Esophagus squamous epithelium (tissue), 5 donors: ENCODE measurements around the gene NDC1. TPM values are rescaled to one million over a fixed set of nuclear protein-coding genes. Genes with fewer than 3 reads are reported as not detected.

Experiments used
- DNase-seq: peaks from one replicate; lab custom pipeline; 2025; lab: John Stamatoyannopoulos, UW
- H3K27ac ChIP-seq, 4 donors: fragments of 200-600 bp; sonication (generic); one replicate each; pipeline ENCODE4 v1.5.1; 2016 to 2019; ENCODE audit warnings: mild to moderate bottlenecking in 1 of 4
- H3K27me3 ChIP-seq, 4 donors: fragments of 200-600 bp; sonication (generic); 1 replicate in 3 of 4; 2 replicates in 1 of 4; pipeline versions ENCODE4 v1.5.1 to v1.6.0; 2017 to 2021; ENCODE audit warnings: antibody characterized with exemption in 1 of 4
- H3K36me3 ChIP-seq, 3 donors: fragments of 200-600 bp; sonication (generic); one replicate each; pipeline ENCODE4 v1.5.1; 2016 to 2019
- H3K4me1 ChIP-seq, 3 donors: fragments of 200-600 bp; sonication (generic); one replicate each; pipeline ENCODE4 v1.5.1; 2017 to 2019
- H3K4me3 ChIP-seq, 4 donors: fragments of 200-600 bp; sonication (generic); 1 replicate in 3 of 4; 2 replicates in 1 of 4; pipeline ENCODE4 v1.5.1; 2016 to 2019; ENCODE audit warnings: mild to moderate bottlenecking in 2 of 4, moderate library complexity in 1 of 4
- H3K9me3 ChIP-seq, 3 donors: fragments of 200-600 bp; sonication (generic); one replicate each; pipeline ENCODE4 v1.5.1; 2016 to 2019
- CTCF ChIP-seq, 6 experiments: fragments of 450-650 bp in 4 of 6; fragments of 200-600 bp in 2 of 6; sonication (generic) in 2 of 6; IDR thresholded peaks; one replicate each; pipeline ENCODE4 v1.5.1; 2016 to 2019; ENCODE audit warnings: antibody characterized with exemption in 6 of 6, mild to moderate bottlenecking in 4 of 6, moderate library complexity in 4 of 6
- POLR2A ChIP-seq, 4 donors: fragments of 450-650 bp; IDR thresholded peaks; one replicate each; pipeline ENCODE4 v1.6.1; 2017; ENCODE audit warnings: antibody characterized with exemption in 4 of 4, mild to moderate bottlenecking in 4 of 4, moderate library complexity in 3 of 4
- WGBS, 2 donors: methylation state at CpG; one replicate each; pipeline ENCODE4 v1.1.5; 2018; 5-methylcytosine and 5-hydroxymethylcytosine counted together
- intact Hi-C: fragments of 100-400 bp; cut with DNase I; formaldehyde crosslinking; loops from one replicate; pipeline ENCODE4 v1.15.0; 2022
- total RNA-seq, 4 donors: library from RNA; depleted of rRNA; stranded (reverse); fragments of >200 nt; gene quantifications; one replicate each; pipeline ENCODE4 v1.1.0, GENCODE V29; 2016
- donor health status: DM: yes; HTN: yes; CAD: no.

Gene NDC1
- total RNA-seq, 4 donors from 2014 or later: 7.2 to 29.1 (median 21.0) TPM

GRCh38 chr1:53769184-53769583 is 68.9 kb downstream of the NDC1 start:
- no peak overlapping the region for H3K4me3 ChIP-seq
- no peak overlapping the region for H3K27ac ChIP-seq
- peaks cover 0 to 36% (median 0%) of the 10 kb centered on the region in 3 donors for H3K36me3 ChIP-seq
- H3K27me3 ChIP-seq: no peaks in the 10 kb centered on the region
- WGBS, 2 donors: 88 to 100% methylated on average over 1 of the region's 1 CpG
- DNase-seq: no peak
- H3K4me1 ChIP-seq: peaks cover 0 to 6% (median 0%) of the 10 kb centered on the region in 3 donors
- TF ChIP-seq POLR2A (IDR thresholded peaks at IDR 0.05) (no peak), CTCF (IDR thresholded peaks at IDR 0.05) (no peak)
- intact Hi-C loops: no loop called here
- no peaks in the 10 kb centered on the region for H3K9me3 ChIP-seq

- peak overlapping the region in 1 of 4 donors; percentile 36 for H3K27ac ChIP-seq
- intact Hi-C loops: no loop called here
- peaks cover 0 to 6% (median 0%) of the 10 kb centered on the region in 3 donors for H3K4me1 ChIP-seq
- no peak for TF ChIP-seq CTCF (IDR thresholded peaks at IDR 0.05)
- TF ChIP-seq POLR2A (IDR thresholded peaks at IDR 0.05): no peak
- no peak for DNase-seq
- peak overlapping the region in 1 of 4 donors; percentile 46 for H3K4me3 ChIP-seq
- peaks cover 0 to 31% (median 0%) of the 10 kb centered on the region in 3 donors for H3K36me3 ChIP-seq
- no peaks in the 10 kb centered on the region for H3K9me3 ChIP-seq
- WGBS, 2 donors: 4 to 11% methylated on average over 3 of the region's 3 CpGs
- H3K27me3 ChIP-seq: no peaks in the 10 kb centered on the region
Measured at GRCh38 chr1:53766831-53767405, 71.2 kb downstream of the NDC1 start.

GRCh38 chr1:53766194-53766742 is 71.8 kb downstream of the NDC1 start:
- TF ChIP-seq POLR2A (IDR thresholded peaks at IDR 0.05) (no peak), CTCF (IDR thresholded peaks at IDR 0.05) (no peak)
- intact Hi-C loops: no loop called here
- H3K9me3 ChIP-seq: no peaks in the 10 kb centered on the region
- H3K27me3 ChIP-seq: no peaks in the 10 kb centered on the region
- 83 to 88% methylated on average over 3 of the region's 3 CpGs for WGBS, 2 donors
- H3K36me3 ChIP-seq: peaks cover 0 to 24% (median 0%) of the 10 kb centered on the region in 3 donors
- H3K27ac ChIP-seq: peak overlapping the region in 1 of 4 donors; percentile 36
- H3K4me3 ChIP-seq: no peak overlapping the region
- H3K4me1 ChIP-seq: peaks cover 0 to 6% (median 0%) of the 10 kb centered on the region in 3 donors
- no peak for DNase-seq

GRCh38 chr1:53765657-53766056 is 72.4 kb downstream of the NDC1 start:
- no peak overlapping the region for H3K27ac ChIP-seq
- H3K4me1 ChIP-seq: peaks cover 0 to 6% (median 0%) of the 10 kb centered on the region in 3 donors
- no peak for DNase-seq
- no peaks in the 10 kb centered on the region for H3K27me3 ChIP-seq
- intact Hi-C loops: no loop called here
- H3K4me3 ChIP-seq: no peak overlapping the region
- H3K36me3 ChIP-seq: peaks cover 0 to 18% (median 0%) of the 10 kb centered on the region in 3 donors
- no peak for TF ChIP-seq POLR2A (IDR thresholded peaks at IDR 0.05)
- TF ChIP-seq CTCF (IDR thresholded peaks at IDR 0.05): no peak
- 79 to 81% methylated on average over 1 of the region's 1 CpG for WGBS, 2 donors
- H3K9me3 ChIP-seq: no peaks in the 10 kb centered on the region

- 73 to 91% methylated on average over 1 to 2 of the region's 2 CpGs for WGBS, 2 donors
Measured at GRCh38 chr1:53763911-53764310, 74.2 kb downstream of the NDC1 start.

More at GRCh38 chr1:53763911-53764310, 74.2 kb downstream of the NDC1 start:
- Histone ChIP-seq H3K27me3 (no peaks in the 10 kb centered on the region), H3K4me3 (no peak overlapping the region), H3K36me3 (peaks cover 0 to 2% (median 0%) of the 10 kb centered on the region in 3 donors), H3K9me3 (no peaks in the 10 kb centered on the region), H3K4me1 (peaks cover 0 to 6% (median 0%) of the 10 kb centered on the region in 3 donors), H3K27ac (no peak overlapping the region)
- no peak for DNase-seq
- TF ChIP-seq POLR2A (IDR thresholded peaks at IDR 0.05): no peak
- no peak for TF ChIP-seq CTCF (IDR thresholded peaks at IDR 0.05)
- intact Hi-C loops: no loop called here
